GM19468 (cell line): Measurements from ENCODE around the gene RECQL5.

Experiments used
- ATAC-seq: cut with Tn5 transposase; IDR thresholded peaks from one replicate; pipeline ENCODE4 v1.9.1; 2021; ENCODE audit warnings: mild to moderate bottlenecking, moderate library complexity, moderate number of reproducible peaks; ENCODE audit not compliant: unreplicated experiment; ENCODE audit errors: extremely low read depth

RECQL5 gene

DNA sequence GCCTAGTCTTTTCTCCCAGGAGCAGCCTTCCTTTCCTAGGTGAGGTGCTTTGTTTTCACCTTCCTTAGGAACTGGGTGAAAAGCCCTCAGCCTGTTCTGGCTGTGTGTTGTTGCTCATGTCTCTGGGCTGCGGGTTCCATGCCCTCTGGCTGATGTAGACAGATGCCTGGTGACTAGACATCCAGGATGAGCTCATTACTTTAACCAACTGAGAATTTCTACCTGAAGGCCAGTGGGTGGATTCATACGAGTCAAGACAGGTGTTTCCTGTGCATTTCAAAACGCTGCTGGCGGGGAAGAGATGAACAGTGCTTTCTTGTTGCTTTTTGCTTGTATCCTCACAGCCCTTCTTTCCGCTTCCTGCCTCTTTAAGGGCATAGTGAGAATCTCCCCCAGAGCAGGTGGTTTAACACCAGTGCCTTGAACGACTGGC is 22.5 kb upstream of the RECQL5 start:
- no peak for ATAC-seq

DNA sequence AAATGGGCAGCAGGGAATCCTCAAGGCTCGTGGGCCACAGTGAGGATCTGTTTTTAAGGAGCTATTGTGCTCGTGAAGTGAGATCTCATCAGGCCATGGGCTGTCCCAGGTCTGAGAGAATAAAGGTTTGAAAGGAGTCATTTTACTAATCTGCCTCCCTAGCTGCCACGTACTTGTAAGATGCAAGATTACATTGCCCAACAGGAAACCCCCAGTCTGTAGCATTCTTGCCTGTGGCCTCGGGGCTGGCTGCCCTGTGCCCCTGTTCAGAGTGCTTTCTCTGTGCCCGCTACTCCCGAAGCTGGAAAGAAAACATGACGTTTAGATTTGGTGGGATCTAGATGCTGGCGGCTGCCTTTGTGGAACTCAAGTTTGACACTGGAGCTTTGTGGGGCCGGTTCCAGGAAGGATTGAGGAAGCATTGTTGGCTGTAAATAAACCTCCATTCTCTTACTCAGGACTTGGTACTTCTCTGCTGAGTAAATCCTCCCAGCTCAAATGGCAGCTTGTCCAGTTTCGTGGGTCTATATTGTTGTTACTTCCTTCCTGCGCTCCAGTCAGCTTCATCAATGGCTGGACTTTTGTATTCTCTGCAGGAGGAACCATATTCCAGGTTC is 21.4 kb upstream of the RECQL5 start:
- ATAC-seq: no peak

DNA sequence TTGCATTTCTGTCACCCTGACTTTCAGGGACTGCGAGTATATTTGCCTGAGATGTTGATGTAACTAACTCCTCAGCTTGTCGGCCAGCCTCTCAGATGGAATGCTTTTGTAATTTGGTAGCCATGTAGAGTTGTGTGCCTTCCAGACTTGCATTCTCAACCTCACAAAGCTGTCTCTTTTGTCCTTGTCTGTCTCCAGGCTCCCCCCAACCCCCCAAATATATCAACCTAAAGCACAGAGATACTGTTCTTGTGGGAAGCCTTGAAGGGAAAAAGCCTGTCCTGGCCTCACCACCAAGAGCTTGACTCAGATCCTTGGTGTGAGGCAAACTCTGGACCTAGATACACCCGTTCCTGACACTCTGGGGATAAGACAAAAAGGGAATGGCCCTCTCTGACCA is 18.5 kb upstream of the RECQL5 start:
- ATAC-seq: no peak

DNA sequence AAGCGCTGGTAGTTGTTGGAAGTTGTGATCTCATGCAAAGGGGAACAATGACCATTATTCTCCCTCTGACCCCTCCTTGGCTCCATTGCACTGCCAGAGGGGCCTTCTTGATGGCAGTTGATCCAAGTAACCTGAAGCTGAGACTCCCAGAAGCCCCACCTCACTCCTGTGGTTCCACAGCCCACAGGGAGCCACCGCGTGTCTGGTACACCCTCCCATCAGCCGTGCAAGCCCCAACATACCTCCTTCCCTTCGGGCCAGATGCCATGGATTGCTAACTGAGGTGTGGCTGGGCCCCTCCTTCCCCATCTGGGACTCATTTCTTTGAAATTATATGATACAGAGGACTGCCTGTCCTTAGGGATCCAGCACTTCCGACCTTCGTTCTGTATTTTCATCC is 18.0 kb upstream of the RECQL5 start:
- no peak for ATAC-seq

DNA sequence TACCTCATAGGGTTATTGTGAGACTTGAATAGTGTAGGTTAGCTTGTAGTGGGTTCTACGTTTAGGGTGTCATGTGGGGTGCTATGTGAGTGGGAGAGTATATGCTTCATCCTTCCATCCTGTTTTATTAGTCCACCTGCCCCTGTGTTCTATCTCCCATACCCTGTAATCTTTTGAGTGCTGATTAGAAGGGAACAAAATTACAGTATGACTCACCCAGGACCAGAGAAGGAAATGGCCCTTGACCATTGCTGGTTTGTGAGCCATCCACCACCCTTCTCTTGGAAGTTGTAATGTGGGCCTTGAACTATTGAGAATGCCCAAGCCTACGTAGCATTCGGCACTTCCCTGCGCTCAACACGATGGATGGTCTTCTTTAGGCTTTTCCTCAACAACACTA is 17.3 kb upstream of the RECQL5 start:
- no peak for ATAC-seq

DNA sequence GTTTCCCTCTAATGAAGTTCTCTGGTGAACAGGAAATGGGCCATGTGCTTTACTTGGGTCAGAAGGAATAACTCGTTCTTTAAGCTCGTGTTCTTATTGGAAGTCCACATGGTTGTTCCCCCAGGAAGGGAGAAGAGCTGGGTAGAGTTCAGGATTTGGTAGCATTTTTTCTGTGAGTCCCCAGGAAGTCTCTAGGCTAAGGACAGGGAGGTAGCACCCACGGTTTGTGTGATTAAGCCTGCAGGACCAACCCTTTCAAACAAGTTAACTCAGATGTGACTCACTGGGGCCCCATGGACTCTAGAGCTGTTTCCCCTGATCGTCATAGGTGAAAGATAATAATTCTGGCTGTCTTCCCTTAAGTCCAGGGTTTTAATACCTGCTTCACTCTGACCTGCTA is 16.6 kb upstream of the RECQL5 start:
- ATAC-seq: no peak

DNA sequence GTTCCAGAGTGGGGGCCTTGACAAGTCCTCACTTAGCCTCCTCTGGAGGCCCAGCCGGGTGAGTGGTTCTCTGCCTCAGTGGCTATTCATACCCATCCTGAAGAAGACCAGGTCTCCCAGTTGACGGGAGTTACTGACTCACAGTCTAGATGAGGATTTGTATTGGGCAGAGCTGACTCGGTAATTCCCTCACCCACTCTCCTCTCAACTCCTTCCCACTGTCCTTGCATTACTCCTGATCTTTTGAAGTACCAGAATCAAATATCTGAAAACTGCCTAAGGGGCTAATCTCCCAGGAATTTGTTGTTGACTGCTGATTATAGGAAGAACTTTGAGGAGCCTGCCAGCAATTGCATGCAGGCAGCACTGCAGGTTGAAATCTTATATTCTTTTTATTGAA is 14.3 kb upstream of the RECQL5 start:
- no peak for ATAC-seq

DNA sequence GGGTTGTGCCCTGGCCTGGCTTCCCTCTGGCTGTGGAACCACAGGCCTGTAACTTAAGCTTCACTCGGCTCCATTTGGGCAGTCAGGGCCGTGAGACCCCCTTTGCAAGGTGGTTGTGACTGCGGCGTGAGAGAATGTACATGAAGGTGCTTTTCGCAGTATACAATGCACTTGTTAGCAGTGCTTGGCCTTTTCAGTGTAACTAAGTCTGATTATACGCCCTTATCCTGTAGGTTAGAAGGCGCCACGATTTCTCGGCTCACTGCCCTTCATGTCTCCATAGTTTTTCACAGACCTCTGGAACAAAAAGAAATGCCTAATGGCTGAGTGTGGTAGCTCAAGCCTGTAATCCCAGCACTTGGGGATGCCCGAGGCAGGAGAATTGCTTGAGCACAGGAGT is 13.5 kb upstream of the RECQL5 start:
- no peak for ATAC-seq

DNA sequence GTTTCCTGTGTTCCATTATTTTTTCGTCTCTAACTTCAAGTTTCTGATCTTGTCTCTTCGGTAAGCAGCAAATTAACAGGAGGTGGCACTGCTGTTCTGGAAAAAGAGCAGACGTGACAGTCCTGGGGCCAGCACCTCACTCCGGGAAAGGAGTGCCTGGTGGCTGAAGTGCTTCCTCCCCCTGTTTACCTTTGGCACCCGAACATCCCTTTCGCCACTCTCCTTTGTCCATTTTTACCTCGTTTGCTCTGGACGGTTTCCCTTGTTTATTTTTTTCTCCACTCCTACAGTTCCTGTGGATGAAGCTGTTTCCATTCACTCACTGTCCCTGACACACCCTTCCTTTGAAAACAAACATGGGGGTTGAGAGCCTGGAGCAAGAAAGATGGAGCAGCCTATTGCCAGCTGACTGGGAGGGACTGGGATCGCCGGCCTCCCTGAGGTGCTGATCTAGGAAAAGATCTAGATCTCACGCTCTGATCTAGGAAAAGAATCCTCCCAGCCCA is 12.8 kb upstream of the RECQL5 start:
- no peak for ATAC-seq

DNA sequence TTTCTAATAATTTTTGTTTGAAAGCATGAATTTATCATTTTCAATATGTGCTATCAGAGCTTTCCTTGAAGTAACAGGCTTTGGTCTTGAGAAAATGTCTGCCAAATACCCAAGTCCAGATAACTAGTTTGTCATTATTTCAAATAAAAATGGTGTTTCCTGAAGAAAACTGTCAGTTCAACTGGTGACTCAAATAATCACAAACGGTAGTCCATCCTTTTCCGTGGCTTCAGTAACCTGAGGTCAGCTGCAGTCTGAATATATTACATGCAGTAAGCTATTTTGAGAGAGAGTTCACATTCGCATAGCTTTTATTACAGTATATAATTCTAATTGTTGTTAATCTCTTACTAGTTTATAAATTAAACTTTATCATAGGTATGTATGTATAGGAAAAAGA is 9.5 kb upstream of the RECQL5 start:
- no peak for ATAC-seq

DNA sequence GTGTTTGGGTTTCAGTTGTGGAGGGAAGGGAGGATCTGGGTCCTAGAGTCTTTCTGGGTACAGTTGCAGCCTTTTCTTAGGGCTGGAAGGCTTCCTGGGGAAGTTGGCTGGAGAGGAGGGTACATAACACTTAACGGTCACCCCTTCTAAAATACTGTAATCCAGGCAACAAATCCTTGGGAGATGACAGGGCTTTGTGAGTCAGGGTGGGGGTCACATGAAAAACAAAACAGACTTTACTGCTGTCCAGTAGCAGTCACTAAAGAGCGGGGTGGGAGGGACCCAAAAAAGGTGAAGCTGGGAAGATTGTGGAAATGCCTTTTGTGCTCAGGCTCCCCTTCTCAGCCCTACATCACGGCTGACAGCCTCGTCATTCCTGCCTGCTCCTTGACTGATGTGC is 6.5 kb upstream of the RECQL5 start:
- no peak for ATAC-seq

DNA sequence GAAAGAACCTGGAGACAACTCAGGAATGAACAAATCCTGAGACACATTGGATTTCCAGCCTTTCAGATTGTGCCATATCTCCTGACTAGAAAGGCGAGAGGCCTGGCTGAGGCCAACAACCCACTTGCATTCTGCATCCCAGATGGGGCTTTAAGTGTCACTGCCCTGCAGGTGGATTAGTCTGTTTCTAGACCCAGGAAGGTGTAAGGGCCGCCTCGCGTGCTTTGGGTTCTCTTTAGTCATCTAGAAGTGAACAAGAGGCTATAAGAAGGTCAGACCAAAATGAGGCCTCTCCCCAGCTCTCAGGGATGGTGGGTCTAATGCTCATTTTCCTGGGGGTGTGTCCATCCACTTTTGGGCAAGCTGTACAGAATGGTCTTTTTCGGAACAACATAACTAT is 5.1 kb upstream of the RECQL5 start:
- ATAC-seq: no peak

DNA sequence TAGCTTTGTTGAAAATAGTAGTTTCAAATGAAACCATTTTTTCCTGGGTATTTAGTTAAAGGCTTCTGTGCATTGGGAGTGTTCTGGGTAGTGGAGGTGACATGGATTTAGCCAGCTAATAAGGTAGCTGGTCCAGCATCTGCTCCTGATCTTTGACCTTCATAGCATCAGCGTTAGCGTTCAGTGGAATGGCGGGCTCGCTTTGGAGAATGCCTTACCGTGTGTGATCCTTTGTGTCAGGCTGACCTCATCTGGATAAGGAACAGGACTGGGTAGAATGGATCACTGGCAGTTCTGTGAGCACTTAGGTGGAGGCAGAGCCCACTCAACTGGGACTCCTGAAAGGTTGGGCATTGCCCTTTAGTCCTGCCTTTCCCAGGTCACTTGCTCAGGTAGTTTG is 3.9 kb upstream of the RECQL5 start:
- no peak for ATAC-seq

DNA sequence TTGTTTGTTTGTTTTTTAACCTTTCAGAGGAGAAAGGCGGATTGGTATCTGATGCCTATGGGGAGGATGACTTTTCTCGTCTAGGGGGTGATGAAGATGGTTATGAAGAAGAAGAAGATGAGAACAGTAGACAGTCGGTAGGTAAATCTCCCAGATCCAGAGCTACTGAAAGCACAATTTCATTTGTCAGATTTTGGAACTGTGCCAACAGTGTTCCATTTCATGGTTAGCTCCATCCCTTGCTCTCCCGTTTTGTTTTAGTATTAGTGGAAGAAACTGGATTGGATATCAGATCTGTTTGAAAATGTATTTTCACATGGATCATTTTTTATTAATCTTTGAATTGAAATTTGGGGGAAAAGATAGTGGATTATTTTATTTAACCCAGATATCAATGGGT is 1.5 kb upstream of the RECQL5 start:
- ATAC-seq: no peak

DNA sequence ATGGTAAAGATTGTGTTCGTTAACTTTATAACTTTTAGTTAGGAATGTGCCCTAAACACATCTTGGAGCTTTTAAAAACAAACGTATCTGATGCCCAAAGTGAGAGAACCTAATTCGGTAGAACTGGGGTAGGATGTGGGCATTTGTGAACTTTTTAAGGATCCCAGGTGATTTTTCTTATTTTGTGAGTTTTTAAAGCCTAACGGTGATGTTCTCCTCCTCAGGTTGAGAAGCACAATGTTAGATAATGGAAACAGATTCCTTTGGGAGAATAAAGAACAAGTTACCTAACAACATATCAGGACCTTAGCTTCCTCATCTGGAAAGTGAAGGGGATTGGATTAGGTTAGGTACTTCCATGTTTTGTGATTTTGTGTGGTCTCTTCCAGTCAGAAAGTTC is 871 bp upstream of the RECQL5 start:
- ATAC-seq: no peak

DNA sequence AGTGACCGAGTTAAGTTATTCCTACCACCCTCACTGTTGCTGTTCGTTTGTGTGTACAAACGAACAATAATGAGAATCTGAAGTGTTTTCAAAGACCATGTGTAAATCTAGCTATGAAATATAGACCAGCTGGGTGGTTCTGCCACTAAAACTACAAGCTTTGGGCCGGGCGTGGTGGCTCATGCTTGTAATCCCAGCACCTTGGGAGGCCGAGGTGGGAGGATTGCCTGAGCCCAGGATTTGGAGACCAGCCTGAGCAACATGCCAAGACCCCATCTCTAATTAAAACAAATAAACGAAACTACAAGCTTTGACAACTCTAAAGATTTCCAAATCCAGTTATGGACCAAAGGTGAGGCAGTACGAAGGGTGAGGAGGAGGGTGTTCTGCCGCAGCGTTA is 973 bp downstream of the RECQL5 start:
- ATAC-seq: no peak

DNA sequence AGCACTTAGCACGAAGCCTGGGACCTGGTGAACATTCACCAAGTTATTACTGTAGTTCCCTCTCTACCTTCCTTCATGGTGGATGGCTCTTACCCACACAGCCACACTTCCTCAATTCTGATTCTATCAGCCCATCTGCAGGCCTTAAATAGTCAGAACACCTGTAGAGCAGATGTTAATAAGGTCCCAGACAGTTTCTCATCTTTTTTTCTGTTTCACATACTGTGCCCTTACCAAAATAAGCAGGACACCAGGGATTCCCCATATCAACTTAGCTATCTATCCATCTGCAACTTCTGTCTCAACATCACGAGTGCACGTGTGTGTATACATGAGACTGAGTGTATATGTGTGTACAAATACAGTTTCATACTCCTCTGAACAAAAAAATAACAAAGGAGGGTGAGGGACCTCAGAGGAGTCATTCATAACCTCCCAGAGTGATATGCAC is 2.8 kb downstream of the RECQL5 start:
- peak; percentile 61 for ATAC-seq

DNA sequence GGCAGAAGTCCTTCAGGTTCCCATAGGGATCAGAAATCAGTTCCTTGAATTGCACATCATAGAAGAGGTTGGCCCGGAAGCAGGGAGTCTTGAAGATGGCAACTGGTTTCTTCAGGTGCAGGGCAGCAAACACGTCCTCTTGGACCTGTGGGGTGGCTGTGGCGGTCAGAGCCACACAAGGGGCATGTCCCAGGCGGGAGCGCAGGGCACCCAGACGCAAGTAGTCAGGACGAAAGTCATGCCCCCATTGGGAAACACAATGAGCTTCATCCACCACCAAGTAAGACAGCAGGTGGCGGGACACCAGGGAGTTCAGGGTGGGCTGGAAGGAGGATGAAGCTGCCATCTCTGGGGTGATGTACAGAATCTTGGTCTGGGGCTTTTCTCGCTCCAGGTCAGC is 4.4 kb downstream of the RECQL5 start:
- ATAC-seq: no peak

DNA sequence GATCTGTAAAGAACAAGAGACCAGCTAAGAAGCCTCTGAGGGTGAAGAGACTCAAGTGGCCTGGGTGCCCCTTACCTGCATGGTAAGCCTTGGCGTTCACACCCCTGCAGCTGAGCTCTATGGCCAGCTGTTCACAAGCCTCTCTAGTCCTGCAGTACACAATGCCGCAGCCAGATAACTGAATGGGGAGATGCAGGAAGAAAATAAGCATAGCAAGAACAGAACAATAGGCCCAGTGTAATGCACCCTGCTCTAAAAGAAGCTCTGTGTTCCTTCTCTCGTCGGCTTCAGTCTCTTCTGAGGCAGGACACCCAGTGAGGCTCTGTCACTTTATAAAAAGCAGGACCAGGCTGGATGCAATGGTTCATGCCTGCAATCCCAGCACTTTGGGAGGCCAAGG is 5.4 kb downstream of the RECQL5 start:
- ATAC-seq: no peak

DNA sequence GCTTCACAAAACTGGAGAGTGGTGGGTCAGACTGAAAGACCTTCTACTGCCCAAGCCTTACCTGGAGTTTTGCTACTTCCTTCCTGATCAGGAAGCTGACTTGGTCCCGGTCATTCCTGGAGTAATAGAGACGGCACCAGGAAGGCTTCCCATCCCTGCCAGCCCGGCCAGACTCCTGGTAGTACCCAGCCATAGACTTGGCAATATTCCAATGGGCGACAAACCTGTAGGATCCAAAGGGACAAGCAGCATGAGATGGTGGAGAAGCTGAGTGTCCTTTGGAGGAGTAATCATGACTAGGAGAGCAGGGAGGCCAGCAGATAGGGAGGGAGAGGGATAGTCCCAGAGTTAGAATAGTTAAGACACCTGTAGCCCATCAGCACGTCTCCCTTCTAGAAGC is 8.7 kb downstream of the RECQL5 start:
- no peak for ATAC-seq

DNA sequence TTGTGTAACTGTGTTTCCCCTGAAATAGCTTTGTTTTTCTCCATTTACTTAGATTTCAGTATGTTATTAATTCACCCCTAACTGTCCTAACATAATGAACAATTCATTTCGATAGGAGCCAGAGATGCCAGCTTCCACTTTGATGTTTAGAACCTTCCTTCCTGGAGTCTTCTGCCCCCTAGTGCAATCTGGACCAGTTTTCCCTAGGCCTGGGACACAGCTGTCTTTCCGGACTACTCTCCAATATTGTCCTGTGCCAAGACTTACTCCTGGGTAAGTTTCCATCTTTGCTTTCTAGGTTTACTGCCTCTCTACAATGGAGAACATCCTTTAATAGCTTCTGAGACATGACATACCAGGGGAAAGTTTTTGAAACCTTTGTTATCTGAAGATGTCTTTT is 12.8 kb downstream of the RECQL5 start:
- ATAC-seq: no peak

DNA sequence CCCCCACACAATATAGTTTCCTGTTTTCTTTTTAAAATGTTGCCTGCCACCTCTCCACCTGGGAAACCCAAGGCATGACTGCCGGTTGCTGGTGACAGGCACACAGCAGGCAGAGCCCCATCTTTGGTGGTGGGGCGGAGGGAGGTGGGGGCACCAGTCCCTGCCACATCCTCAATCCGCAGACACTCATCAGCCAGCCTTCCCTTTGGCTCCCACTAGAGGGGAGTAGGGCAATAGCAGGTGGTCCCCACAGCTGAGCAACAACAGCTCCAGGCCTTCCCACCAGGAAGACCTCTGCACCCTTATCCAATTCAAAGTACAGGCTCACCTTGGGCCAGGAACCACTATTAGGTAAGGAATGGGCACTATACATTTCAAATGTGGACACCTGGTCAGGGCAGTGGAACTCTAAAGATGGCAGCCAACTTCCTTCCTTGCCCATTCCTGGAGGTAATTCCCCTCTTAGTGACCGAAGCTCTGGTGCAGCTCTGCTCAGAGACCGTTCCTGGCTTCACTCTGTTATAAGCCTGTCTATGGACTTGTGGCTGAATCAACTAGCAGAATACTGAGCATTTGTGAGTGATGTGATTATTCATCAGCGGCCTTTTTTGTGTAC is 13.9 kb downstream of the RECQL5 start:
- ATAC-seq: peak; percentile 58
